GM19455 (cell line): ENCODE data around the gene LTBP1.

Experiments
- ATAC-seq: cut with Tn5 transposase; IDR thresholded peaks from one replicate; pipeline ENCODE4 v1.9.1; 2021; ENCODE audit not compliant: unreplicated experiment

Gene LTBP1

DNA sequence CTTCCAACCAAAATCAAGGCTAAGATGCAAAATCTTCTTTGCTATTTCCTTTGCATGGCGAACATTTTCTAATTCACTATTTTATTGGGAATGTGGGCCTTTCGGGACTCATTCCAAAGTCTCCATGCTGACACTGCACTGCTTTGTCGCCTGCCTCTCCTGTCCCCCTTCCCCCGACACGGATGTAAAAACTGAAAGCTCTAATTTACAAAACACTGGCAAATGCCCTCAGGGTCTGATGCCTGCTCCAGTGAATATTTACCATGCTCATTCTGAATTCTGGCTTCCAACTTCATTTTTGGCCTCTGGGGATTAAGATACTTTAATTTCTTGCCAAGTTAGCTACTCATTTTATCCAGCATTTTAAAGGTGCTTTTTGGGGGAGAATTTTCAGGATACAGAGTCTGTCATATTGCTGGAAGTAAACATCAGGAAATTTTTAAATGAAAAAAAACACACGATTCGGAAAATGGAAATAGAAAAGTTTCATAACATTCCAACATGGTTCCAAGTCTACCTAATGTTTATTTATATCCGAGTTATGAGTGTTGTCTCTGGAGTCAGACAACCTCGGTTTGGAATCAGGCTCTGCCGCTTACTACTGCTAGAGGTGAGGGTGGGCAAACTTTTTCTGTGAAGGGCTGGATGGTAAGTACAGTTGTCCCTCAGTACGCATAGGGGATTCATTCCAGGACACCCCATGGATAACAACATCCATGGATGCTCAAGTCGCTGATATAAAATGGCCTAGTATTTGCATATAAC lies 14.6 kb upstream of the LTBP1 start:
- ATAC-seq, result no peak

DNA sequence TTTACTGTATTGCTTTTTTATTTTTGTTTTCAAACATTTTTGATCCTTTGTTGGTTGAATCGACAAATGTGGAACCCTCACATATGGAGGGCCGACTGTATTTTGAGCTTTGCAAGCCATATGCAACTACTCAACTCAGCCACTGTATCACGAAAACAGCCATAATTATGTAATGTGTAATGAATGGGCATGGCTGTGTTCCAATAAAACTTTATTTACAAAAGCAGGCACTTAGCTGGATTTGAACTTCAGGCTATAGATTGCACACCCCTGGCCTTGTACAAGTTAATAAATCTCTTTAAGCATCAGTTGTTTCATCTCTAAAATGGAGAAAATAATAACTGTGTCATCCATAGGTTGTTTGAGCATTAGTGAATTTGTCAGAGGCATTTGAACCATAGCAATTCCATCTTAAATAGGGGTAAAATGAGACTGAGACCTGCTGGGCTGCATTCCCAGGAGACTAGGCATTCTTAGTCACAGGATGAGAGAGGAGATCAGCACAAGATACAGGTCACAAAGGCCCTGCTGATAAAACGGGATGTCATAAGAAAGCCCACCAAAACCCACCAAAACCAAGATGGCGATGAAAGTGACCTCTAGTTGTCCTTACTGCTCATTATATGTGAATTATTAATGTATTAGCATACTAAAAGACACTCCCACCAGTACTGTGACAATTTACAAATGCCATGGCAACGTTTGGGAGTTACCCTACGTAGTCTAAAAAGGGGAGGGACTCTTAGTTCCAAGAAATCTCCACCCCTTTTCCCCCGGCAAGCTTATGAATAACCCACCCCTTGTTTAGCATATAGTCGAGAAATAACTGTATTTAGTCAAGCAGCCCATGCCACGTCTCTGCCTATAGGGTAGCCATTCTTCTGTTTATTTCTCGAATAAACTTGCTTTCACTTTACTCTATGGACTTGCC lies 13.7 kb upstream of the LTBP1 start:
- ATAC-seq, result no peak

DNA sequence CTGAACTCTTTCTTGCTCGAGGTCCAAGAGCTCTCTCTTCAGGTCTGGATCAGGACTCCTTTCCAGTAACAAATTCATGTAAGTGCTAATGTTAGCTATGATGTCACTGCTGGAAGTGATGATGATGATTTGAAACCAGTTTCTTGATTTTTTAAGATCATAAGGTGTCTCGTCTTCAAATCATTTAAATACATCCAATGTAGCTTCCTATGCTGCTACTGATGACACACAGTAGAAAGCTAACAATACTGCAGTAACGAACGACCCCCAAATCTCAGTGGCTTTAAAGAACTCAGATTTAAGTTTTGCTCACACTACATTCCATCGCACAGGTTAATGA lies 13.0 kb upstream of the LTBP1 start:
- ATAC-seq, result no peak

DNA sequence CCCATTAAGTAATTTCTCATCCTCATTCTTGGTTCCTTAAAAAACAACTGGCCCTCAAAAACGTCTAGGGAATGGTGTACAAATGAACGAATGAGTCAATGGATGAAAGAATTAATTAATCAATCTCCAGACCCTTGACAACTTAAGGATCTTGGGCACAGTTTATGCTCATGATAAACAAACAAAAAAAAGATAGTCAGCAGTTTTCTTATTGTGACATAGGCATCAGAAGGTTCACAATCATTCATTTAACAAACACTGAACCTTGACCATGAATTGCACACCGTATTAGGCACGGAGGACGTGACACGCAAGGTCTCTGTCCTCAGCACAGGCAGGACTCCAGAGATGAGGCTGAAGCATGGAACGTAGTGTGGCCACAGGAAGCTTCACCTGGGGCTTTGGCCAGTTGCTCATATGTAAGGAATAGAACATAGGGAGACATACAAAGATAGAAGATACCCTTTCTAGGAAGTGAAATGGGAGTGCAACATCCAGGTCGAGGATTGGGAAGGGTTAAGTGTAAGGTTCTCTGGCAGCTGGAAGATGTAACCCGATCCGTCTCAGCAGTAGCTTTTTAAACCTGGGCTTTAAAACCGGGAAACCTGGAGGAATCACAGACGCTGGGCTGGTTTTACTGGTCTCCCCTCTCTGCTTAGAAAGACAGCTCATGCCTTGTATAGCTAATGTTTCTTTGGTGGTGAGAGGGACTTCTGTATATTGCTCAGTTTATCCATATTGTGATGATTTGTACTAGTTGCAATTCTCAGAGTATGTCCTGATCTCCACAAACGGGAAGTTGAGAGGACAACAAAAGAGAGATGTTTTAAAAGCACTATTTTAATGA lies 8.9 kb upstream of the LTBP1 start:
- no peak for ATAC-seq

DNA sequence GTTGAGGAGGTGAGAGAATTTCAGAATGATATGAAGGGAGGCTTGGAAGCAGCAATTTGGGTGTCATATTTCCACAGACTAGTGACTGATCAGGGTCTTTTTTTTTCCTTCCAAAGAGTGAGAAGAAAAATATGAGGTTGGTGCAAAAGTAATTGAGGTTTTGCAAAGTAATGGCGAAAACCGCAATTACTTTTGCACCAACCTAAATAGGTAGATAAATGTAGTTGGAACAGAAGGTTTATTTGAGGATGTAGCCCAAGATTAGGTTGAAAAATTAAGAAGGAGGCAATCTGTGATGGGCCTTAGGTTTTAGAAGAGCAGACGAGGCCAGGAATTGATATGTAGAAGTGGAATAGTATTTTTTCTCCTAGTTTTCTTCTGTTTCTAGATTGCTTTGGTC lies 7.8 kb upstream of the LTBP1 start:
- ATAC-seq, result no peak

DNA sequence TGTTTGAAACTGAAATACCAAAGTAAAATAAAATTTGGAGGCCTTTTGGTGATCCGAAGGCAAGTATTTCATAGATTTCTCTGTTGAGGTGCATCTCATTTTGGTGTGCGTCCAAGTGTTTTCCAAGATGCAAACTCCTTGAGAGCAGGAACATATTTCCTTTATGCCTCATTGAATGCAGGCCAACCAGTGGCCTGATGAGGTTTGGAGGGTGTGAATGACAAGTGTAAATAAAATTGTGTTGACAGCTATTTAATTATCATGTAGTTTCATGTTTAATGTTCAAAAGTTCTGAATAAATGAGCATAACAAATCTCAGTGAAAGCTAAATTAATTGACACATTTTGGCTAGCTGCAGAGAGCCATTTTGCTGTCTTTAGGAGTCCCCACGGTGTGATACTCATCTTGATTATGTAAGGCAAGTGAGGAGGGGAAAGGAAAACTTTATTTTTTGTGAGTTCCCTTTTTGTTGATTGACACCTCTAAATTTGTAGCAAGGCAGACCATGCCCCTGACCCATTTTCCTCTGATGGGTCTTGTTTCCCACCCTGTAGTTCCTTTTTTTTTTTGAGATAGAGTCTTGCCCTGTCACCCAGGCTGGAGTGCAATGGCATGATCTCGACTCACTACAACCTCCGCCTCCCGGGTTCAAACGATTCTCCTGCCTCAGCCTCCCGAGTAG lies 6.3 kb upstream of the LTBP1 start:
- ATAC-seq, result no peak

DNA sequence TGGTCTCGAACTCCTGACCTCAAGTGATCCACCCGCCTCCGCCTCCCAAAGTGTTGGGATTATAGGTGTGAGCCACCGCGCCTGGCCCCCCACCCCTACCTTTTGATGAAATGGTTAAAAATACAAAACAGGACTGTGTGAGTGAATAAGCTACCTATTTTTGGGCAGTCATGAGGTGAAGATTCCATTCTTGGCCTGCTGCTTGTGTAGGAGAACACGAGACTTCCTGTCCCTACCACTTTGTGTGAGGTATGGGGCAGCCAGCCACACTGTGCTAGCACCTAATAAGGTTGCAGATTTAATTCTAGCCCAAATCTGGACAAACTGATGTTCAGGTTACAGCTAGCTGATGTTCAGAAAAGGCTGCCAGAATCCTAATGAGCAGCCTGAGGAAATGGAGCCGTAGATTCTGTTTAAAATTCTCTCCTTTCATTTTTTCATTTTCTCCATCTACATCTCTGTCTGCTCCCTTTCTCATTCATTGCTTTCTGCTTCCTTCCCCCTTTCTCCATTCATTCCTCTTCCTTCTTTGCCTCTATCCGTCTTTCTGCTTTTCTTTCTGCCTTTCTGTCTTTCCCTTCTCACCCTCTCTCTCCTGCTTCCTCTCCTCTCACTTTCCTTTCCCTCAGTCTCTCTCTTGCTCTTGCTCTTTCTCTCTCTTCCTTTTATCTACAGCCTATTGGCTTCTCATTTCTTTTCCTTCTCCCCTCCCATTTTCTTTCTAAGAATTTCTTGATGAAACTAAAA lies 4.6 kb upstream of the LTBP1 start:
- no peak for ATAC-seq

DNA sequence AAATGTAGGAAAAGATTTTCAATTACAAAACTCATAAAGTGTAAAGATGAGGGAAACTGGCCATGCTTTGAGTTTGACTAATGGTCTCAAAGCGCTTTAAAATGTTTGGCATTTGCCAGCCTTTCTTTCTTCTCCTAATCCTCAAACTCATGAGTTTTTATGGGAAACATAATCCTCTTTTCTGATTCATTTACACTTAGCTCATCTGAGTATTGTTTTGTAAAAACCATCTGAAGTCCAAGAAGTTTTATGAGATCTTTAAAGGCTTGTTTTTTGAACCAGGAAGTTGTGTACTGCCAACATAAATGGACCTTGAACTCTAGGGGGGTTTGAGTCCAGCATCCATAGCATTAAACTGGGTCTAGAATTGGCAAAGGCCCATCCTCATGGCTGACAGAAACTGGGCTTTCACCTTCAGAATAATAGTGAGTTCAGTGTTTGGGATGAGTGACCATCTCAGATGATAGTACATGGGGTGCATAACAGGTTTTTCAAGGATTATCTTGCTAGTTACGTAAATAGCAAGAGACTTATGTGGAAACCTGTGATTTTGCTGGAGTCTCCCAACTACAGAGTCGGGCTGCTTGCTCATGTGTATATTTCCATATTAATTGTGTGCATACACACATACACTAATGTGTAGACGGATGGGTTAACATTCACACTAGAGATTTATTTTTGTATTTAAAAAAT lies 3.8 kb upstream of the LTBP1 start:
- ATAC-seq, result no peak

DNA sequence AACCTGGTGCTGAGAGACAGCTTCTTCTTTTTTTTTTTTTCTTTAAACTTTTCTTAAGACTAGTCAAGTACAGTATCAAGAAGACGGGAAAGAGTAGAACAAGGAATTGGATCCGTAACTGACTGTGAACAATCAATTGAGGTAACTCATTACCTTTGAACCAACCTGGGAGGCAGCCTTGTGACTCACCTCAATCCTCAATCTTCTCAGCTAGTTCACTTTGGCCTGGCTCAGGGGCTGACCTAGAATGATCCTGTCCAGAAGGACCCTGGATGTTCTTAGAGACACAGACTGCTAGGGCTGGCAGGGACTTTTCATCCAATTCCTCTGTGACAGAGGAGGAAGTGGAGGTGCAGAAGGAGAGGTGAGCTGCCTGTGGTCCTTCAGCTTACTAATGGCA lies 1.5 kb upstream of the LTBP1 start:
- ATAC-seq, result no peak

DNA sequence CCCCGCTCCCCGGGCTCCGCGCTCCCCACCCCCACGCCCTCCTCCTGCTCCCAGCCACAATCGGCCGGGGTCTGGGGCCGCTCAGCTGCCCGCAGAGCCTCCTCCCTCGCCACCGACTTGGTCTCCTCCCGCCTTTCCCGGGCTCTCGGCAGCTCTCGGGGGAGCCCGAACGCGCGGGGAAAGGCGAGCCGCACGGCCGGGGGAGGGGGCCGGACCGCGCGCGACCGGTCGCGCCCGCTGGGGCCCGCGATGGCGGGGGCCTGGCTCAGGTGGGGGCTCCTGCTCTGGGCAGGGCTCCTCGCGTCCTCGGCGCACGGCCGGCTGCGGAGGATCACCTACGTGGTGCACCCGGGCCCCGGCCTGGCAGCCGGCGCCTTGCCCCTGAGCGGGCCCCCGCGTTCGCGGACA lies 327 bp downstream of the LTBP1 start:
- peak; percentile 34 for ATAC-seq

DNA sequence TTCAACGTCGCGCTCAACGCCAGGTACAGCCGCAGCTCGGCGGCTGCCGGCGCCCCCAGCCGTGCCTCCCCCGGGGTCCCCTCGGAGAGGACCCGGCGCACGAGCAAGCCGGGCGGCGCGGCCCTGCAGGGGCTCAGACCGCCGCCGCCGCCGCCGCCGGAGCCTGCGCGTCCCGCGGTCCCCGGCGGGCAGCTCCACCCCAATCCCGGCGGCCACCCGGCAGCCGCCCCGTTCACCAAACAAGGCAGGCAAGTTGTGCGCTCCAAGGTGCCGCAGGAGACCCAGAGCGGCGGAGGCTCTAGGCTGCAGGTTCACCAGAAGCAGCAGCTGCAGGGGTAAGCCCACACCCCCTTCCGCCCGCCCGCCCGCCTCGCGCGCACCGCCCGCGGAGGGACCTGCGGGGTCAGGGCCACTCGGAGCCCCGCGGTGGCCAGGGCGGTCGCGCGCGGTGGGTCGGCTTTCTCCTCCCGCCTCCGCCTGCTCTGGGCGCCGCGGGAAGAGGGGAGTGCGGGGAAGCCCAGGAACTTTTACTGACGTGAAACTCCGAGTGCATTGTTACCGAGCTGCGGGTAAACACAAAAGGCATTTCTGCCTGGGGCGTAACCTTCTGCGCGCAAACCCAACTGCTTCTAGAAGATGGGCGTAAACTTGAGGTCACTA lies 861 bp downstream of the LTBP1 start:
- ATAC-seq, result peak; percentile 34

DNA sequence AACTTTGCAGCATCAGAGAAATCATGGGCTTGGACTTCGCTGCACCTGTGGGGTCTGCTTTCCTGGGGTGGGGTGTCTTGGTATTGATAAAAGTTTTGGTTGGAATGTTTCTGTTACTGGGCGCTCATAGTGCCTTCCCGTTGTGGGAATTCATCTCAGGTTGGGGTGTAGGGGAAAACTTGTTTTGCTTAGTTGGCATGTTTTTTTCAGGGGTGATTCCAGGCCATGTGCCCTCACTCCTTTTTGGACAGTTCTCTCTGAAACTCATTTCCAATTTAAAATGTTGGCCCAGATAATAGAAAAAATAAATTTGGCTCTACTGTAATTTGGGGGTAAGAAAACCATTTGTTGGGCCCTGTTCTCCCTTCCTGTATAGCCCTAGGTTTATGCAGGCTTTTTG lies 1.5 kb downstream of the LTBP1 start:
- no peak for ATAC-seq

DNA sequence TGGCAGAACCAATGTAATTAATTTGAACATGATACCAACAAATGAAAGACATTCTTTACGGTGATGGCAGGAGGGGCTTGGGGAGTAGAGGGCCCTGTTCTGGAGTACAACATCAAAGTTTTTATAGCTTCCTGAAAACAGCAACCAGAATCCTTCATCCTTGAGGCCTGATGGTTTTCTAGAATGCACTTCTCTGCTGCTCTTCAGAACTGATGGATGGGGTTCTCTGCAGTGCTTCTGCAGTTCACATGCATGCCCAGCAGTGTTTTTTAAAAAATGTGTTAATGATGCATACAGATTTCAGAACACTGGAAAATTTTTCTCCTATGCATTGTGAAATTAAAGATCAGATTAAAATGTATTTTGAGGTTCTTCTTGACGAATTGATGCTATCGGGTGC lies 2.5 kb downstream of the LTBP1 start:
- no peak for ATAC-seq

DNA sequence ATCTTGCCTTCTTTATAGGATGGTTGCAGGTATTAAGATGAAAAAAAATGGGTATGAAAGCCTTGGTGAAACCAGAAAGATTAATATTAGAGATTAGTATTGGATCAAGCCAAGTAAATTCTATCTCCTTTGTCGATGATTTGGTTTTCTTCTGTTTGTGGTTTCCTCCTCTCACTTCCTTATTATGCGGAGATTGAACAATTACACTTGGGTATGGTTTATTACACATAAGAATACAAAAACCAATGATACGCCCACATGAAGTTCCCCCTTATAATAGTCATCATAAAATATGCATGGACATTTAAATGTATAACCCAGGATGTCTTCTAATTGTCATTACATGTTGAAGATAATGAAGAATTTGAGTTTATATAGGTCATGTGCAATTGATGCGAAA lies 4.9 kb downstream of the LTBP1 start:
- ATAC-seq, result no peak

DNA sequence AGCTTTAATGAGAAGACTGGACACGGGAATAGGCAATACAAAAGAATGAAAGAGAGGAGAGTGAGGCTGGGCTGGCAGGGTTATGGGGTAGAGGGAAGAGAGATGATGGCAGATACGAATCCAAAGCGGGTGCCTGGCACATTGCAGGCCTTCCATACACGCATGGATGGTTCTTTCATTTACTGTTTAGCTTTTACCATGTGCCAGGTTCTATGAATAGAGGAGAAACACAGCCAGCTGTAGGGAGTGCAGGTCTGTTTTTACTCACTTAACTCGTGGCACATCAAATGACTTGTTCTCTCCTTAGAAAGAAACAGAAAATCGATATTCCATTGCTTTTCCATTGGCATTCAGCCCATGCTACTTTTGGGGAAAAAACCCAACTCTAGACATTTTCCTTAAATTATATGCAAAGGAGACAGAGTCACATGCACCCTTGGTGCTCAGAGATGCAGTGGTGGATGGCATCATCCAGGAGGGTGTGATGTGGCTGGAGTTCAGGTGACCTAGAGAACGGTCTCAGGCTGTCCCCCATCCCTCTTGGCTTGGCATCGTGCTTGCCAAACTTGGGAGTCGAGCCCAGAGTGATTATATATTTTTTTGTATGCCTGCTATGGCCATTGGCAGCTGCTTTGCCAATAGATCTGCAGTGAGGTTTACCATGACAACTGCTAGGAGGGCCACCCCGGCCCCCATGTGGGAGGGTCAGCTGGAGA lies 6.2 kb downstream of the LTBP1 start:
- no peak for ATAC-seq

DNA sequence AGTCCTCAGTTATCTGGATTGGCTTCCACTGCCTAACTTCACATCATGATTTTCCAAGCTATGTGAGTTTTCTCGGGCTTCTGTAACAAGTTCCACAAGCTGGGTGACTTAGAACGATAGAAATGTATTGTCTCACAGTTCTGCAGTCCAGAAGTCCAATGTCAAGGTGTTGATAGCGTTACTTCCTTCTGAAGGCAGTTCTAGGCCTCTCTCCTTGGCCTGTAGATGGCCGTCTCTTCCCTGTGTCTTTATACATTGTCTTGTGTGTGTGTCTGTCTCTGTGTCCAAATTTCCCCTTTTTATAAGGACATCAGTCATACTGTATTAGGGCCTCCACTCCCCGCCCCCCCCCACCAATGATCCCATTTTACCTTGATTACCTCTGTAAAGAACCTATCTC lies 7.5 kb downstream of the LTBP1 start:
- no peak for ATAC-seq

DNA sequence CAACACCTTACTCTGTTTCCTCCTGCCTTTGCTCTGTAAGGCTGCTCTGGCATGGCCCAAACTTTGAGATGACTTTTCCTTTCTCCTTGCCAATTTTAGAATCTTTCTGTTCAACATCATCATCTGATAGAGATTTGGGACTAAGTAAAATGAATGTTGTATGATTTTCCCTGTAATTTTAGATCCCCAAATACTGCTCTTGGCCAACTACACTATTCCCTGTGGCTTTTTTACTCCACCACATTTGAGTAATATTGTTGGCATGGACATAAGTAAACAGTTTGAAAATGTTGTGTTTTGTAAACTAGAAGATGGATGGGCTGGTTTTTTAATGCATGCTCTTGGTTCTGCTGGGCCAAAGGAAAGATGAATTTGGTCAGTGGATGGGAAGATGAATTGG lies 12.1 kb downstream of the LTBP1 start:
- no peak for ATAC-seq

DNA sequence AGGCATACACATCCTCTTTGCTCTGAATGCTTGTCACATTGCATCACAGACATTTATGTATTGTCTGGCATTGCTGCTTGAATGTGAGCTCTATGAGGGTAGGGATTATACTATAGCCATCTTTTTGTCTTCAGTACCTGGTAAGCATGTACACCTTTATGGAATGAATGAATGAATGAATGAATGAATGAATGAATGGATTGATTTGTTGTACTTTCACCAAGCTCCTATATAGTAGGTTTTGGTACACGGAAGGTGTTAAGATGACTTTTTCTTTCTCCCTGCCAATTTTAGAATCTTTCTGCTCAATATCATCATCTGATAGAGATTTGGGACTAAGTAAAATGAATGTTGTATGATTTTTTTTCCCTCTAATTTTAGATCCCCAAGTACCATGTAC lies 13.5 kb downstream of the LTBP1 start:
- ATAC-seq, result no peak
